Lower leg skin (tissue), 4 donors: Measurements from ENCODE around the gene PECR. TPM values are rescaled to one million over a fixed set of nuclear protein-coding genes. Genes with fewer than 3 reads are reported as not detected.

Experiments used
- DNase-seq, 2 donors: peaks; one replicate each; pipeline ENCODE4 v3.0.0-alpha.2; 2019; ENCODE audit warnings: low spot score in 2 of 2
- H3K4me3 ChIP-seq: fragments of 200-600 bp; sonication (generic); 2 replicates; pipeline ENCODE4 v1.5.1; 2017; ENCODE audit warnings: mild to moderate bottlenecking, low read depth; ENCODE audit not compliant: poor library complexity, severe bottlenecking
- CTCF ChIP-seq, 3 donors: fragments of 450-650 bp; IDR thresholded peaks; one replicate each; pipeline ENCODE4 v1.5.1; 2016; ENCODE audit warnings: antibody characterized with exemption in 3 of 3, mild to moderate bottlenecking in 3 of 3, moderate library complexity in 2 of 3
- POLR2A ChIP-seq, 2 donors: fragments of 450-650 bp; IDR thresholded peaks; one replicate each; pipeline ENCODE4 v1.6.1; 2016 to 2017; ENCODE audit warnings: antibody characterized with exemption in 2 of 2, mild to moderate bottlenecking in 1 of 2, moderate library complexity in 1 of 2
- WGBS, 2 donors: methylation state at CpG; one replicate each; pipeline ENCODE4 v1.1.5; 2018; 5-methylcytosine and 5-hydroxymethylcytosine counted together
- intact Hi-C: fragments of 100-400 bp; cut with DNase I; formaldehyde crosslinking; loops from one replicate; pipeline ENCODE4 v1.15.0; 2023; ENCODE audit warnings: low total_unique reads
- total RNA-seq, 4 donors: library from RNA; depleted of rRNA; stranded (reverse); fragments of >200 nt; gene quantifications; one replicate each; pipeline ENCODE4 v1.1.0, GENCODE V29; 2016

PECR gene
- total RNA-seq, 4 donors from 2014 or later = 4.8 to 14.6 (median 9.2) TPM

DNA sequence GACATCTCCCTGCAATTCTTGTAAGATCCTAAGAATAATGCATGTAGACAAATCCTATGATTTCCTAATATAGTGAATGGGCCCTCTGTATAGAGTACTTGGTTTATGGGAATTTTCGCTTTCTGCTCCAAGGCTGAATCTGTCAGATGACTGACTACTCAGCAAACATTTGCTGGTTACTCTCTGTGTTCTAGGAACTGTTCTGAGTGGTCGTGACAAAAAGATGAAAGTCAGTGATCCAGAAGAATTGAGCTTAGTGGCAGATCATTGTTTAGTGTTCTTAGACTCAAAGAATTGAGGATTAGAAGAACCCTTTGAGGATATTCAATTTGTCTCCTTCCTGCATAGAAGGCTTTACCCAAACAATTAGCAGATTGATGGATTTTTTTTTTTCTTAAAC is 37.5 kb upstream of the PECR start:
- TF ChIP-seq POLR2A (IDR thresholded peaks at IDR 0.05) (no peak), CTCF (IDR thresholded peaks at IDR 0.05) (no peak)
- no peak for DNase-seq
- WGBS, 2 donors = 69 to 75% methylated on average over 2 of the region's 2 CpGs
- H3K4me3 ChIP-seq = no peak overlapping the region
- intact Hi-C loops = no loop called here

- intact Hi-C loops = no loop called here
- no peak for DNase-seq
- 83 to 85% methylated on average over 1 of the region's 1 CpG for WGBS, 2 donors
- no peak overlapping the region for H3K4me3 ChIP-seq
- TF ChIP-seq POLR2A (IDR thresholded peaks at IDR 0.05) = no peak
- no peak for TF ChIP-seq CTCF (IDR thresholded peaks at IDR 0.05)
Observed at GRCh38 chr2:216118474-216118873, 36.9 kb upstream of the PECR start.

DNA sequence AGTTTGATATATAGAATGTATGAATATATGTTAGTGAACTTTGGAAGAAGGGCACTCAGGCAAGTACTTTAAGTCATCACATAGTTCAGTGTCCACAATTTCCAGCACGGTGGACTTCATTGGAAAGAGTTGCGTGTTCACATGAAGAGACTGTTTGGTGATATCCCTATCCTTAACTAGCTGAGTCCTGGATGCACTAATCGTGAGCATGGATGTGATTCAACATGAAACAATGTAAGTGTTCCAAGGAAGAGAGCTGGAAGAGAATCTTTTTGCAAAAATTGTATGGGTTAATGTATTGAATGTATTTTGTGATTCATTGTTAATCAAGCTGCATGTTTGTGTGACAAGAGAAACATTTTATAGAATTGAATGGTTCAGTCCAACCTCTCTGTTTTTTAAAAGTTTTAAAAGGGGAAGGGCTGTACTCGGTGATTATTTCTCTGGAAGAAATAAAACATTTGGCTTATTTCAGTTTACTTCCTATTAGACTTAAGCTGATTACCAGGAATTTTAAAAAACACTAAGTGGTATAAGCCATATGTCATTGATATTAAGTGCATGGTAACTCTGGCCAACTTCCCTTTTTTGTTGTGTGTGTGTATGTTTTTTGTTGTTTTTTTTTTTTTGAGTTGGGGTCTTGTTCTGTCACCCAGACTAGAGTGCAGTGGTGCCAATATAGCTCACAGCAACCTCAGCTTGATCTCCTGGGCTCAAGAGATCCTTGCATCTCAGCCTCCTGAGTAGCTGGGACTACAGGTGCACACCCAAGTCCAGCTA is 36.1 kb upstream of the PECR start:
- no peak overlapping the region for H3K4me3 ChIP-seq
- DNase-seq = no peak
- intact Hi-C loops = no loop called here
- TF ChIP-seq CTCF (IDR thresholded peaks at IDR 0.05) (no peak), POLR2A (IDR thresholded peaks at IDR 0.05) (no peak)
- WGBS, 2 donors = 69 to 80% methylated on average over 4 of the region's 4 CpGs

- H3K4me3 ChIP-seq = no peak overlapping the region
- intact Hi-C loops = no loop called here
- DNase-seq = no peak
- TF ChIP-seq POLR2A (IDR thresholded peaks at IDR 0.05) = no peak
- no peak for TF ChIP-seq CTCF (IDR thresholded peaks at IDR 0.05)
- 94 to 96% methylated on average over 1 of the region's 1 CpG for WGBS, 2 donors
Observed at GRCh38 chr2:216116418-216116817, 34.8 kb upstream of the PECR start.

- DNase-seq = peak; percentile 99
- H3K4me3 ChIP-seq = peak overlapping the region; percentile 28
- 4 to 8% methylated on average over 29 of the region's 29 CpGs for WGBS, 2 donors
- intact Hi-C loops = no loop called here
- peak in 1 of 3 donors; percentile 79 for TF ChIP-seq CTCF (IDR thresholded peaks at IDR 0.05)
- TF ChIP-seq POLR2A (IDR thresholded peaks at IDR 0.05) = no peak
Observed at GRCh38 chr2:216114714-216115531, 33.3 kb upstream of the PECR start.
